Stimulated activated CD4-positive, alpha-beta T cell treated with anti-CD3 and anti-CD28 coated beads, Interleukin-4, amount 100 ng/mL, for 48 hours (primary cell): ENCODE data around the gene EEFSEC.

Experiments used
- DNase-seq, 2 donors: peaks; one replicate each; pipeline ENCODE4 v3.0.0-alpha.2; 2020; ENCODE audit warnings: low read depth in 2 of 2

The EEFSEC gene

GRCh38 chr3:128445357-128445756 is 292.1 kb downstream of the EEFSEC start:
- no peak for DNase-seq

DNA sequence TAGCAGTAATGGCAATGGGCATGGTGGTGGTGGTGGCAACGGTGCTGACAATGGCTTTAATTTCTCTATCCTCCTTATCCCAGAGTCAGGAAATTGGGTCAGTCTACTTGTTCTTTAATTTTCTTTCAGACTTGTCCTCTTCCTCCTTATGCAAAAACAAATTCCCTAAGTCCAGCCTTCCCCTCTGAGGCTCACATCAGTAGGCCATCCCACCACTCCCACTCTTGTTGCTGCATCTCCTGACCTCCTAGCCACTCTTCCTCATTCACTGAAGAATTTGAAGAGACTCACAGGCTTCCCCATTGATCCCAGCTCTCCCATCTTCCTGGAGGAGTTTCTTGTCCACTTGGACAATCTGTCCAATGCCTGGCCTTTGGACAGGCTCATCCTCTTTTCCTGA is 293.5 kb downstream of the EEFSEC start:
- DNase-seq = no peak

DNA sequence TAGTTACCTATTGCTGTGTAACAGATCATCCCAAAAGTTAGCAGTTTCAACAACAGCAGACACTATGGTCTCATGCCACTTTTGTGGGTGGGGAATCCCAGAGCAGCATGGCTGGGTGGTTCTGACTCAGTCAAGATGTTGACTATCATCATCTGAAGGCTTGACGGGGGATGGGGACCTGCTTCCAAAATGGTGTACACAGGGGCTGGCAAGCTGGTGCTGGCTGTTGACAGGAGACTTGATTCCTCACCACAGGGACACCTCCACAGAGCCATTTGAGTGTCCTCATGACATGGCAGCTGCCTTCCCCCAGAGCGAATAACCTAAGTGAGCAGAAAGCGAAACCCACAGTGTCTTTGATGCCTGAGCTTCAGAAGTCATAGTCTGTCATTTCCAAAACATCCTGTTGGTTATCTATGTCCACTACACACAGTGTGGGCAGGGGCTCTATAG is 294.3 kb downstream of the EEFSEC start:
- DNase-seq = peak; percentile 61 to 68

GRCh38 chr3:128448491-128448890 is 295.2 kb downstream of the EEFSEC start:
- no peak for DNase-seq

DNA sequence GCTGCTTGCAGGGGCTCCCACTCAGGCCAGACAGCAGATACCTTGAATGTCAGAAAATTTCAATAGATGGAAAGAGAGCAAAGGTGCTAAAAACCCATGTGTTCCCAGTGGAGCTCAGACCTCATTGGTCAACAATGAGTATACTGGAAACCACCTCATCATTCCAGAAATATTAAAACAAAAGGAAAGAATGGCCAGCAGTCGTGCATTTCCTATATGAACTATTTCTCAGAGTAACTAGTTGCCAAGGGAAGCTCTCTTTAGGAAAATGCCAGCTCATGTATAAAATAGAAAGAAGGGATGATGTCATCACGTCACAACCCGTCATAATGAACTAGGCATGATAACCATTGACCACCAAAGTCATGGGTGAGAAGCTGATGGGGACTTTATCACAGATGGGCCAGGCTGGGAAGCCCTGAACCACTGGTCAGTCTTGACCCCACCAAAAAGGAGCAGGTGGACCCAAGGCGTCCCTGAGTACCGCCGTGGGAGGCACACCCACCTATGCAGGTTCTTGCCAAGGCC is 295.9 kb downstream of the EEFSEC start:
- DNase-seq = no peak

GRCh38 chr3:128452120-128452519 is 298.8 kb downstream of the EEFSEC start:
- DNase-seq = no peak

DNA sequence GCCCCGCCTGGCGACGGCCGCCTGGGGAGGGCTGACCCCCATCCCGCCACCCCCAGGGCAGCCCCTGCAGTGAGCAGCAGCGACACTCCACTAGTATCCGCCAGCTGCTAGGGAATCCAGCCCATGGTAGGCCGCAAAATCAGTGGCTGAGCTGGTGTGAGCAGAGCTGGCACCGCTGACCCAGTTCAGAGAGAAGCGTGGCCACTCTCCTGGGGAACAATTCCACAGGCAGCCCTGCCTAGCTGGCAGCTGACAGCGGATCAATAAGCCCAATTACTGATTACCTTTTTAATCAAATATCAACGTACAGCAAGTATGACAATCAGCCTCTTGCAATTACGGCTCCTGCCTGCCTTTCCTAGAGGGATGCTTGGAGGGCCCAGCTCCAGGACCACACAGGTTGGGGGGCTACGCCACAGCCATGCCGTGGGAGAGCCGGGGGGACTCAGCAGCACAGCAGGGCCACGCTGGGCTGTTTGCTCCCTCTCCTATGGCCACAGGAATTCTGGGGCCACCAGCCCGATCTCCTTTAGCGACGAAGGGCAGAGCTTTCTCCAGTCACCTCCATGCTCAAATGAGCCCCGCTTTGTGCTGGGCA is 299.5 kb downstream of the EEFSEC start:
- DNase-seq = no peak

DNA sequence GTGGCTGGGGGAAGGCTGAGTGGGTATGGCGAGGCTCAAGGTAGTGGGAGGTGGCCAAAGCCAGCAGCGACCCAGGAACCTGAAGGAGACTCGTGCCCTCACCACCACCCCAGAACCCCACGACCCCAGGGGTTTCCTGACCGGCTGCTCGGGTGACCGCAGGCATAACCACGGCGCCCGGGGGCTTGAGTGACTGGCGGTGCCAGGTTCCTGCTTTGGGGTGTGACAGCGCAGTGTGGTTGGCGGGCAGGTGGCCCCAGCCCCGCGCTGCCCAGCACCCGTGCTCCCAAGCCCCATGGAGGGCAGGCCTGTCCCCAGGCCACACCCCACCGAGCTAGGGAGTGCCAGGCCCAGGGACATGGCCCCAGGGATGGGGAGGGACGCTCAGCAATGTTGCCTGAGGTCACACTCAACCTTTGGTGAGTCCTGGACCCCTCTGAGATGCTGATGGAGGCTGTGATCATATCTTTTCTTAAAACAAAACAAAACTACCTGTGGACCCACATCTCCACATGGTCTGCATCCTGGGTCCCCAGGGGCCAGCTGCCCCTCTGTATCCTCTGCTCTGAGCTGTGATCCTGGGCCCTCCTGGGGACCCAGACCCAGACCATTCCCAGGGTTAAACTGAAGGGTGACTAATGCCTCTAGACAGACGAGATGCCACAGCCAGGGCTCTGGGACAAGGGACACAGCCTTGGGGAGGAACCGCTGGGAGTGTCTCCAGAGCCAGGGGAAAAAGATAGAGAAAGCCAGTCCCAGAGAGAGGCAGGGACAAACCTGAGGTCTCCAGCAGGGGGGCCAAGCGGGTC is 300.4 kb downstream of the EEFSEC start:
- no peak for DNase-seq

GRCh38 chr3:128454310-128454618 is 301.0 kb downstream of the EEFSEC start:
- no peak for DNase-seq

DNA sequence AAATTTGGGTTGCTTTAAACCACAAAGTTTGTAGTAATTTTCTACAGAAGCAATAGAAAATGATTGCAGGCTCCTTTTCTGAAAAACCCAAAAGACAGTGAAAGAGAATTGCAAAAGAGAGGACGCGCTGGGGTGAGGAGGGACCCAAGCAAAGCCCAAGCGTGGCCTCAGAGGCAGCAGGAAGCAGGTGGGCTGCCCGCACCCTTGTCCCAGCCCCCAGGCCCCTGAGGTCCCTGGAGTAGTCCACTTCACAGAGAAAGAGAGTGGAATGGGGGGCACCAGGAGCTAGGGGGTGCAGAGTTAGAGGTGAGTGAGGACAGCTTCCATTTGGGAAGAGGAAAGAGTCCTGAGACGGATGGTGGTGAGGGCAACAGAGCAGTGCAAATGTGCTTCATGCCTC is 301.8 kb downstream of the EEFSEC start:
- no peak for DNase-seq

- DNase-seq = no peak
These were observed 302.8 kb downstream of the EEFSEC start for GRCh38 chr3:128455786-128456748.

DNA sequence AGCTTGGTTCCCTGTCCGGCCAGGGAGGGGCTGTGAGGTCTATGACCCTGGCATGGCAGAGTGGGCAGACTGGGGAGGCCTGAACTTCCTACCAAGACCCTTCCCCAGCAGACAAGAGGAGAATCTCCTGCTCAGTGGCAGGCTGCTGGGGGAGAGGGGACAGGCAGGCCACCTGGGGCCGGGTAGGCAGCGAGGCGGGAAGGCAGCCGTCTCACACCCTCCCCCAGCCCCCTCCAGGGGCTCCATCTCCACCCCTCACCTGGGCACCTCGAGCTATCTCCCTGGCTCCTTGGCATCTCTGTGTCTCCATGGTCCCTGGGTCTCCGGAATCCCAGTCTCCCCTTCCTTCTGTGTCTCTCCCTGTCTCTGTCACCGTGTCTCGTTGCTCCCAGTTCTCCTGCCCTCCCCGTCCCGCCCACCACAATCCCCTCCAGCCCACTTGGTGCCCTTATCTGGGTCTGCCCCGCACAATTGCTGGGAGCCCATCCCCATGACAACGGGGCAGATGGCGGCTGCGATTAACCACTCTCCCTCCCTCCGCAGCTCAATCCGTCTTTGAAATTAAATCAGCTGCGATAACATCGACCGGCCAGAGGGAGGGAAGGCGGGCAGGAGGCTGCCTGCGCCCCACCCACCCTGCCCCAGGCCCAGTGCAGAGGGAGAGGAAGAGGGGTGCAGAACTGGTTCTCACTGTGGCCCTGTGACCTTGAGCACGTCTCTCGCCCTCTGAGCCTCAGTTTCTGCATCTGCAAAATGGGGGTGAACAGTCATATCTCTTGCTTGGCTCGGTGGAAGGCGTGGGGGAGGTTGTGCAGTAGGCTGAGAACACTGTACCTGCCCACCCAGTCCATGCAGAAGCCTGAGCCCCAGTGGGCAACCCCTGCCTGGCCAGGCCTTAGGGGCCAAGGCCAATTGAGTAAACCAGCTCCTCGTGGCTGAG is 303.8 kb downstream of the EEFSEC start:
- DNase-seq = no peak

- no peak for DNase-seq
These were observed 304.7 kb downstream of the EEFSEC start for GRCh38 chr3:128457937-128458336.
